HUES48 (cell line): ENCODE measurements around the gene DVL1.
A peak's percentile ranks its signal among the peaks of the same experiment; 100 is the strongest.

Experiments used
- H3K27ac ChIP-seq: one replicate; pipeline ENCODE4 v1.7.0; 2013; ENCODE audit warnings: low read depth, low read length, inconsistent platforms
- H3K27me3 ChIP-seq: 2 replicates; pipeline ENCODE4 v1.6.1; 2013; ENCODE audit warnings: mild to moderate bottlenecking, low read length; ENCODE audit not compliant: control insufficient read depth, insufficient read depth
- H3K36me3 ChIP-seq: 2 replicates; pipeline ENCODE4 v1.6.1; 2013; ENCODE audit warnings: low read length; ENCODE audit not compliant: control insufficient read depth, insufficient read depth
- H3K4me1 ChIP-seq: 2 replicates; pipeline ENCODE4 v1.6.1; 2013; ENCODE audit warnings: mild to moderate bottlenecking, low read length; ENCODE audit not compliant: control insufficient read depth, insufficient read depth
- H3K4me3 ChIP-seq: 2 replicates; pipeline ENCODE4 v1.5.1; 2013; ENCODE audit warnings: mild to moderate bottlenecking, low read depth, low read length
- H3K9ac ChIP-seq: 2 replicates; pipeline ENCODE4 v1.6.1; 2013; ENCODE audit warnings: mild to moderate bottlenecking, low read depth, low read length, moderate library complexity
- H3K9me3 ChIP-seq: 2 replicates; pipeline ENCODE4 v1.6.1; 2013; ENCODE audit warnings: low read length; ENCODE audit not compliant: control insufficient read depth, insufficient read depth

DVL1 gene

GRCh38 chr1:1361233-1361981 is 12.2 kb upstream of the DVL1 start:
- H3K4me3 ChIP-seq = no peak overlapping the region
- H3K9ac ChIP-seq = no peak overlapping the region
- H3K27ac ChIP-seq = peak overlapping the region; percentile 38
- H3K9me3 ChIP-seq = peaks cover 7% of the 10 kb centered on the region; the same call in 1 of the 2 replicates
- no peaks in the 10 kb centered on the region for H3K27me3 ChIP-seq
- no peaks in the 10 kb centered on the region for H3K36me3 ChIP-seq
- H3K4me1 ChIP-seq = peaks cover 19% of the 10 kb centered on the region

DNA sequence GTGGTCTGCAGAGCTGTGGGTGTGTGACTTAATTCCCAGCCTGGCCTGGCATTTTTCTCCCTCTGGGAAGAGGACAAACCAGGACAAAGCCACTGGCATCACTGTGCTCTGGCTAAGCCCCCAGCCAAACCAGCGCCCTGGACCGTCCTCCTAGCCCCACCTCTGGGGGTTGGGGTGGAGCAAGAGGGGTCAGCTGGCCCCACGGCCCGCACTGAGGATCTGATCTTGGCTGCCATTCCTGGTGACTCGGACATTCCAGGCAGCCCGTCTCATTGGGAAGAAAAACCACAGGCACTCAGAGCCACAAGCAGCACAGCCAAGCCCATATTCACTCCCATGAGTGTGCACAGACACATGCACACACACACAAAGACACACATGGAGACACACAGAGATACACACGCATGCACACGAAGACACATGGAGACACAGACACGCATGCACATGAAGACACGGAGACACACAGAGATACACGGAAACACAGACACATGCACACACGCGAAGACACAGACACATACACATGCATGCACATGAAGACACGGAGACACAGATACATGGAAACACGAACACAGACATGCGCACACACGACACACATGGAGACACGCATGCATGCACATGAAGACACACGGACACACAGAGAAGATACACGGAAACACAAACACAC is 11.4 kb upstream of the DVL1 start:
- H3K9me3 ChIP-seq = no peaks in the 10 kb centered on the region
- H3K27ac ChIP-seq = peak overlapping the region; percentile 29
- peaks cover 19% of the 10 kb centered on the region for H3K4me1 ChIP-seq
- no peaks in the 10 kb centered on the region for H3K36me3 ChIP-seq
- H3K27me3 ChIP-seq = no peaks in the 10 kb centered on the region
- H3K4me3 ChIP-seq = no peak overlapping the region
- no peak overlapping the region for H3K9ac ChIP-seq

DNA sequence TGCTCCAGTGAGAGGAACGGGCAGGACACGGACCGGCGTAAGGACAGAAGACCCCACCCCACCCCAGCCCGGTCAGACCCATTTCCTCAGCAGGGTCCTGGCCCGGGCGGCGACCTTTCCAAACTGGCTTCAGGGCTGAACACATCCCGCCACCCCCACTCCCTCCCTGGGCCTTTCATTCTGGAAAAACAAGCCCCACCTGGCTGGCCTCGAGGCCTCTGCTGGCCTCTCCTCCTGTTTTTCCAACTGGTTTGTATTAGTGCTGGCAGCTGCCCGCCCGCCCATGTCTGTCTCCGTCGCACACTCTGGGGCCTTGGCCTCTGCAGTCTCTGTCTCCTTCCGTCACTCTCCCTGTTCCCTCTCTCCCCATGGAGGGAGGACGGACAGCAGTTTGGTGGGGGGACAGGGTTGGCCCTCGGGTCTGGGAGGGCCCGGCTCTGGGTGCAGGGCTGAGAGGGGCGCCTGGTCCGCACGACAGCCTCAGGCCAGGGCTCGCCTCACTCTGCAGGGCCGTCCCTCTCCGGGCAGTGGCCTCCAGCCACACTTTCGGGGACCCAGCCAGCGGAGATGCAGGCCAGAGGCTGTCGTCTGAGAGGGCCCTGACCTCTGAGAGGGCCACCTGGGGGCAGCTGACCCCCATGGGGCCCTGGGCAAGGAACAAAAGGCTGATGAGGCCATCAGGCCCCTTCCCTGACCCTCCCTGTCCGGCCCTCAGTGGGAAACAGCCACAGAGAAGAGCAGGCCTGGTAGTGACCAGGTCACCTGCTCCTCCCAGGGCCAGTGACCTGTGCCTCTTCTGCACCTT is 10.6 kb upstream of the DVL1 start:
- Histone ChIP-seq H3K27me3 (peaks cover 6% of the 10 kb centered on the region), H3K9ac (no peak overlapping the region), H3K9me3 (no peaks in the 10 kb centered on the region), H3K27ac (peak overlapping the region; percentile 59), H3K36me3 (no peaks in the 10 kb centered on the region), H3K4me3 (no peak overlapping the region), H3K4me1 (peaks cover 19% of the 10 kb centered on the region)

DNA sequence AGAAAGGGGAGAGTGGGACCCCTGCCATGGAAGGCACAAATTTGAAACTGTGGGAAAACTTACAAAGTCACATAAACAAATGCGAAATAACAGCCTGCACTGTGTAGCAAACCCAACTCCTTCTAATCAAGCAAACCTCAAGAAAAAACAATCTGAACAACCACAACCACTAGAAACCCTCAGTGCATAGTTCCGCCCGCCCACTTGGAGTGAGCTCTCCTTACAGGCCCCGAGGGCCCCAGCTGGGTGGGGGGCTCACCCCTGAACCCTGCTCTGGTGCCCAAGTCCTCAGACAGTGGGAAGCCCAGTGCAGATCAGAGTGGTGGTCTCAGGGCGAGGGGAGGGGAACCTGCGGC is 10.1 kb upstream of the DVL1 start:
- Histone ChIP-seq H3K27me3 (peaks cover 12% of the 10 kb centered on the region), H3K36me3 (no peaks in the 10 kb centered on the region), H3K4me1 (peaks cover 19% of the 10 kb centered on the region), H3K9me3 (no peaks in the 10 kb centered on the region), H3K9ac (no peak overlapping the region), H3K4me3 (no peak overlapping the region), H3K27ac (peak overlapping the region; percentile 59)

DNA sequence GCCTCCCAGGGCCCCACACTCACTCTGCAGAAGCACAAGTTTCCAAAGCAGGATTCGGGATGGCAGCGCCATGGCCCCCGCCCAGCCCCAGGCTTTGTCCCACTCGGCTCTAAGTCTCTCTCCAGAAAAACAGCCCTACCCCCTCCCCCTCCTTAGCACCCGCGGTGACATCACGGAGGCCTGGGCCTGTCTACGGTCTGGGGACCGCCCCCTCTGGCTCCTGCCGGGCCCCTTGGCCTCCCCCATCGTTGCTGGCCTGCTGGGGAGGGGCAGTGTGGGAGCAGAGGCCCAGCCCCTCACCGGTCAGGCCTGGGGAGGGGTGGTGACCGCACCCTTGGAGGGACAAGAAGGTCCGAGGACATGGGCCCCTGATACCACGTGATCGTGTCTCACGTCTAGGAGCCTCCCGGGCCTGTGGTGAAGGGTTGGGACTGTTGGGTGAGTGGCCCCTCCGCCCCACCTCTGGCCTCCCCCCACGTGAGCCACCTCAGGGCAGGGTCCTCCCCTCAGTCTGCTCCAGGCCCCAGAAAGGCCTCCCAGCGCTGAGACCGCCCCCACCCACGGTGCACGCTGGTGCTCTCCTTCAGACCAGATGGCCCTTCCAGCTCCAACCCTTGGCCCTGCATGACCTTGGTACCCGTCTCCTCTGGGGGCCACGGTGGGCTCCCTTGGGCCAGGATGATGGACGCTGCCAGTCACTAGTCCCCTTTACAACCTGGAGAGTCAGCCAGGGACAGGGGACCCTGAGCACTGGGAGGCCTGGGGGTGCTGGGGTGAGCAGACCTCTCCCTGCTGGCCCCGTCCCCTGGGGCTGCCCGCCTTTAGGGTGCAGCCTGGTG is 9.4 kb upstream of the DVL1 start, which contains the start of gene MXRA8:
TSS of gene MXRA8 (minus strand) at position 123 of the 839 bp plus-strand sequence. CDS start at position 72, 51 bp downstream.
- Histone ChIP-seq H3K4me3 (peak within 1 kb of the TSS; percentile 5; the same call in 1 of the 2 replicates), H3K9ac (no peak within 1 kb of the TSS), H3K9me3 (no peaks in the 10 kb centered on the region), H3K36me3 (no peaks in the 10 kb centered on the region), H3K27ac (peak within 1 kb of the TSS; percentile 59), H3K4me1 (peaks cover 19% of the 10 kb centered on the region), H3K27me3 (peaks cover 16% of the 10 kb centered on the region)

DNA sequence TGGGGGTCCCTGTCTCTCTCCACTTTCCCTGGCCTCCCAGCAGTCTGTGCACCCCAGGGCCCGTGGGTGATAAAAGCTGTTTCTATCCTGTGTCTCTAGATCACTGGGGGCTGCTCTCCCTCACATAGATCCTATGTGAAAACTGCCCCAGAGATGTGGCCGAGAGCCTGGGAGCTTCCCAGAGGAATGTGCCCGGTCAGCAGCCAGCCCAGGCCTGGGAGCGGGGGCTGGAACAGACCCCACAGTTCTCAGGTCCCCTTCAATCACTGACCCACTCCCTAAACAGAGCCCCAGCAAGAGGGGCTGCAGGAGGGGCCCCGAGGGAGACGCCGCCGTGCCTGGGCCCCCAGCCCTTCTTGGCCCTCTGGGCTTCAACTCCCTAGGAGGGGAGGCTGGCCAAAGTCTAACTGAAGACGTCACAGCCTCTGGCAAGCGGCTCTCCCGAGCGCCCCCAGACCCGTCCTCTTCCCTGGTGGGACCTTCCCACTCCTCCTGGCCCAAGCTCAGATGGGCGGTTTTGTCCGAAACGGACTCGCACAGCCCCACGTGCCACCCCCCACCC is 8.7 kb upstream of the DVL1 start:
- peaks cover 26% of the 10 kb centered on the region for H3K4me1 ChIP-seq
- peaks cover 16% of the 10 kb centered on the region for H3K27me3 ChIP-seq
- H3K9ac ChIP-seq = no peak overlapping the region
- H3K9me3 ChIP-seq = no peaks in the 10 kb centered on the region
- H3K36me3 ChIP-seq = no peaks in the 10 kb centered on the region
- H3K4me3 ChIP-seq = peak overlapping the region; percentile 5; the same call in 1 of the 2 replicates
- H3K27ac ChIP-seq = peak overlapping the region; percentile 59

DNA sequence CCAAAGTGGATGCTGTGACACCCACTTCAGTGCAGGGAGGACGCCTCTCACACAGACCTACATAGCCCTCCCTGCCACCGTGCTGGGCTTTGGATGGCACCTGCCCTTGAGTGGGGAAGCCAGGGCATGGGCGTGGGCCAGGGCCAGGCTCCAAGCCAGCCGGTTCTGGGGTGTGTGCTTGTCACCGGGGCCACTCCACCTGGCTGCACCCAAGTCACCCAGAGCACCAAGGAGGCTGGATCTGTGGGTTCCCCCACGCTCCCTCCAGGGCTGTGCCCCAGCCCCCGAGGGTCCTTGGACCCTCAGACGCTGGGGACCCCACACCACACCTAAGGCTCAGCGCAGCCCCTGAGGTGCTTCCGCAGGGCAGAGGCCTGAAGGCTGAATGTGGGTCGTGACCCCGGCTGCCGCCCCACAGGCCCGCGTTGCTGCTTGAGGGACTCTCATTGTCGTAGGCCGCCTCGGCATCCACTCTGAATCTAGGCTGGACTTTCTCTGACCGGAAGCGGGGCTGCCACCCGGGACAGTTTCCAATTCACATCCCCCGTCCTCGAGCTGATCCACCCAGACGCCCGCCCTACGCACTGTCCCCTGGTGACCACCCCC is 7.7 kb upstream of the DVL1 start:
- Histone ChIP-seq H3K9ac (no peak overlapping the region), H3K9me3 (no peaks in the 10 kb centered on the region), H3K4me1 (peaks cover 34% of the 10 kb centered on the region), H3K36me3 (no peaks in the 10 kb centered on the region), H3K27ac (no peak overlapping the region), H3K4me3 (no peak overlapping the region), H3K27me3 (peaks cover 20% of the 10 kb centered on the region)

GRCh38 chr1:1356166-1356795 is 7.1 kb upstream of the DVL1 start:
- Histone ChIP-seq H3K9me3 (no peaks in the 10 kb centered on the region), H3K9ac (no peak overlapping the region), H3K36me3 (no peaks in the 10 kb centered on the region), H3K27me3 (peaks cover 20% of the 10 kb centered on the region), H3K27ac (no peak overlapping the region), H3K4me1 (peaks cover 38% of the 10 kb centered on the region), H3K4me3 (no peak overlapping the region)

DNA sequence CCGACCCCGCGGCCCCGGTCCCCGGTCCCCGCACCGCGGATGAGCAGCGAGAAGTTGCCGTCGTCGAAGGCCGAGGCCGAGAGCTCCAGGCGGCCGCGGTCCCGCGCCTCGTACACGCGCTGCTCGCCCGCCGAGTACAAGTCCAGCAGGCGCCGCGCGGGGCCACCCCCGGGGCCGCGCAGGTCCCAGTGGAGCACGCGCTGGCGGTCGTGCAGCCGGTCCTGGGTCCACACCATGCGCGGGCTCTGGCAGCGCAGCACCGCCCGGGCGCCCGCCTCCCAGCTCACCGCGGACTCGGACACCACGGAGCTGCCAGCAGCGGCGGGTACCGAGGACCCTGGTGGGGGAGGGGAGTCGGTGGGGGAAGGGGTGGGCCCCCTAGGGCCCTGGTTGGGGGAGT is 6.2 kb upstream of the DVL1 start:
- Histone ChIP-seq H3K27me3 (peaks cover 20% of the 10 kb centered on the region), H3K36me3 (no peaks in the 10 kb centered on the region), H3K9me3 (no peaks in the 10 kb centered on the region), H3K4me3 (peak overlapping the region; percentile 43; the same call in 1 of the 2 replicates), H3K4me1 (peaks cover 36% of the 10 kb centered on the region), H3K27ac (no peak overlapping the region), H3K9ac (no peak overlapping the region)
